Type B pancreatic cell (in vitro differentiated cells): ENCODE data around the gene CDC14B. TPM values are rescaled to one million over a fixed set of nuclear protein-coding genes. Genes with fewer than 3 reads are reported as not detected.

Experiments
- DNase-seq: peaks from one replicate; pipeline ENCODE4 v3.0.0; 2021; ENCODE audit warnings: mixed read lengths; ENCODE audit not compliant: unreplicated experiment; ENCODE audit errors: extremely low spot score
- H3K27ac Mint-ChIP-seq: 2 replicates; pipeline ENCODE4 v1.8.0; 2021; ENCODE audit warnings: mild to moderate bottlenecking, mixed read lengths
- H3K27me3 Mint-ChIP-seq: 2 replicates; pipeline ENCODE4 v1.8.0; 2021; ENCODE audit warnings: mixed read lengths
- H3K36me3 Mint-ChIP-seq: 2 replicates; pipeline ENCODE4 v1.8.0; 2021; ENCODE audit warnings: mixed read lengths
- H3K4me1 Mint-ChIP-seq: one replicate; pipeline ENCODE4 v1.8.0; 2021; ENCODE audit warnings: mixed read lengths; ENCODE audit not compliant: unreplicated experiment
- H3K4me3 Mint-ChIP-seq: 2 replicates; pipeline ENCODE4 v1.8.0; 2021; ENCODE audit warnings: mild to moderate bottlenecking, mixed read lengths
- H3K9me3 Mint-ChIP-seq: 2 replicates; pipeline ENCODE4 v1.8.0; 2021; ENCODE audit warnings: mixed read lengths
- total RNA-seq: library from RNA; stranded (reverse); gene quantifications from 2 replicates; pipeline ENCODE4 v1.2.1, GENCODE V29; 2021; ENCODE audit warnings: low replicate concordance
- TF ChIP-seq, protein P1 (sequence below): fragments of 200-600 bp; sonication (generic); conservative IDR thresholded peaks from 2 replicates; pipeline ENCODE4 v1.5.0; 2021; ENCODE audit warnings: antibody characterized with exemption, mild to moderate bottlenecking

The CDC14B gene
- total RNA-seq, 1 donor from 2014 or later: 24.8 TPM

DNA sequence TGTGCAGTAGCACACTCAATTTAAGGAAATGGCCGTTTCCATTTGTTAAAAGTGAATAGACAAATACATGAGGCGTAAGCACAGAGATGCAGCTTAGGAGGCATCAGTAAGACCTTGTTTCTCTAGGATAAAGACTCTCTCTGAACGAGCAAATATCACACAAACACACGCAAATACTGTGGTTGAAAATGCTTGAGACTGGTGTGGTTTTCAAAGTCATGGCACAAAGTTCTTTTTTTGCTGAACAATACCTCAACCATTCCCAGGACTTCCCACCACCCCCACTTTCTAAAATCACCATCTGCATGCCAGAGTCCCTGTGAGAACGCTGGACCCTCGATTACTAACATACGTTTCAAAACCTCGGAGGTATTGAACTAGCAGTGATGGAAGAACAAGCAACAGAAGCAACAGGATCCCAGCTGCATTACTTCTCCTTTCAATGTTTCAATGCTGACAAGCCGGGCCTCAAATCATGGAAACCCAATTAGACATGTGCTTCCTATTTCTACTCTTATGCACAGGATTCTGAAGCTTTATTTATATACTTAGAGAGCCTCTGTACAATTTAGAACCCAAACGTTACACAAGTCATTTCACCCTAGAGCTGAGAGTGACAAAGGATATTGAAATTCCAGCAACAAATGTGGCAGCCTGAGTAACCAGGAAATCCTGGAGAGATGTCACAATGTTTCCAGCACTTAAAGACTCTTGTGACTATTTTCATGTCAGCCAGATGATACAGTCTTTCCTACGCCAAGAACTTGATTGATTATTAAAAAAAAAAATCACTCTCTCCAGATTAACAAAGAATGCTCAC, 63.9 kb downstream of the CDC14B start:
- Mint-ChIP-seq H3K27me3 (no peaks in the 10 kb centered on the region), H3K4me3 (no peak overlapping the region), H3K4me1 (peaks cover 8% of the 10 kb centered on the region), H3K9me3 (no peaks in the 10 kb centered on the region), H3K36me3 (peaks cover 20% of the 10 kb centered on the region), H3K27ac (no peak overlapping the region)
- TF ChIP-seq, protein P1, sequence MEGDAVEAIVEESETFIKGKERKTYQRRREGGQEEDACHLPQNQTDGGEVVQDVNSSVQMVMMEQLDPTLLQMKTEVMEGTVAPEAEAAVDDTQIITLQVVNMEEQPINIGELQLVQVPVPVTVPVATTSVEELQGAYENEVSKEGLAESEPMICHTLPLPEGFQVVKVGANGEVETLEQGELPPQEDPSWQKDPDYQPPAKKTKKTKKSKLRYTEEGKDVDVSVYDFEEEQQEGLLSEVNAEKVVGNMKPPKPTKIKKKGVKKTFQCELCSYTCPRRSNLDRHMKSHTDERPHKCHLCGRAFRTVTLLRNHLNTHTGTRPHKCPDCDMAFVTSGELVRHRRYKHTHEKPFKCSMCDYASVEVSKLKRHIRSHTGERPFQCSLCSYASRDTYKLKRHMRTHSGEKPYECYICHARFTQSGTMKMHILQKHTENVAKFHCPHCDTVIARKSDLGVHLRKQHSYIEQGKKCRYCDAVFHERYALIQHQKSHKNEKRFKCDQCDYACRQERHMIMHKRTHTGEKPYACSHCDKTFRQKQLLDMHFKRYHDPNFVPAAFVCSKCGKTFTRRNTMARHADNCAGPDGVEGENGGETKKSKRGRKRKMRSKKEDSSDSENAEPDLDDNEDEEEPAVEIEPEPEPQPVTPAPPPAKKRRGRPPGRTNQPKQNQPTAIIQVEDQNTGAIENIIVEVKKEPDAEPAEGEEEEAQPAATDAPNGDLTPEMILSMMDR: no peak
- no peak for DNase-seq

DNA sequence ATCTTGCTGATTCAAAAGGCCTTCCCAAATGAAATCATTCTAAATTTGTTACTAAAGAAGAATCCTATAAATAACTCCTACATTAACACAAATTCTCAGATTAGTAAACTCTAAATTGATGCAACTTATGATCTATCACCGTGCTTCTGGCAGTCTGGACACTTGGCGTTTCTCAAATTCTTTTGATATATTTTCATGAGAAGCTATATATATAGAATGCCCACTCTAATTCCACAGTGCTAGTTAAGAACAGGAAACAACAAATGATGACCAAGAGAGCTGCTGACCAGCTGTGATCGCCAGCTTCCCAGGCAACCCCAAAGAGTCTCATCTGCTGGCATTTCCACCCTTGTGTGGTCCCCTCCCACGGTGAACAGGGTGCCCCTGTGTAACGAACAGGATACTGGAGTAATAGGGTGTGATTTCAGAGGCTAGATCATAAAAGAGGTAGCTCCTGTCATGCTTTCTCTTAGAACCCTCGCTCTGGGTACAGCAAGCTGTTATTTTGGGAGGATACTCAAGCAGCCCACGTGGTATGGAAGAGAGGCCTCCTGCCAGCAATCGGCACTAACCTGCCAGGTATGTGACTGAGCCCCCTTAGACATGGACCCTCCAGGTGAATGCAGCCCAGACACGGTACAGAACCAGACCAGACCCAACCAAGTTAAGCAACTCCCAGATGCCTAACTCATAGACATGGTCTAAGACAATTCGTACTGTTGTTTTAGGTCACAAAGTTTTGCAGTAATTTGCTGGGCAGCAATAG, 64.7 kb downstream of the CDC14B start:
- Mint-ChIP-seq H3K4me1 (peaks cover 8% of the 10 kb centered on the region), H3K27me3 (no peaks in the 10 kb centered on the region), H3K9me3 (no peaks in the 10 kb centered on the region), H3K36me3 (peaks cover 16% of the 10 kb centered on the region), H3K4me3 (no peak overlapping the region), H3K27ac (no peak overlapping the region)
- TF ChIP-seq, protein P1: no peak
- no peak for DNase-seq

DNA sequence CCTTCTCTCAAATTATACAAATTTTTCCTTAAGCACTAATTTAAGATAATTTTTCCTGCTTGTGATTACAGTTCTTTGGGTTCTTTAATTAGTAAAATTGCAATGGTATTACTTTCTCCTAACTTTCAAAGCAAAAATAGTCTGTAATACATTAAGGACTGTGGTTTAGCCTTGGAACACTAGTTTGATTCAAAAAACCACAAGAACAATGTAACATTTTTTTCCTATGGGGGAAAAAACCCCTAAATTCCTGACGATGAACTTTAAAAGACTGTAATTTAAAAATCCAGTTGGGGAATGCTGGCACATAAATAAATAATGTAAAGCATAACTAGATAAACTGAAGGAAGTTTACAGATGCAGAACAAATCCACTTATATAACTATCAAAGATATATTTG, 65.3 kb downstream of the CDC14B start:
- H3K9me3 Mint-ChIP-seq: no peaks in the 10 kb centered on the region
- no peak for DNase-seq
- peaks cover 12% of the 10 kb centered on the region for H3K36me3 Mint-ChIP-seq
- H3K4me3 Mint-ChIP-seq: no peak overlapping the region
- peaks cover 8% of the 10 kb centered on the region for H3K4me1 Mint-ChIP-seq
- no peaks in the 10 kb centered on the region for H3K27me3 Mint-ChIP-seq
- H3K27ac Mint-ChIP-seq: no peak overlapping the region
- TF ChIP-seq, protein P1: no peak

DNA sequence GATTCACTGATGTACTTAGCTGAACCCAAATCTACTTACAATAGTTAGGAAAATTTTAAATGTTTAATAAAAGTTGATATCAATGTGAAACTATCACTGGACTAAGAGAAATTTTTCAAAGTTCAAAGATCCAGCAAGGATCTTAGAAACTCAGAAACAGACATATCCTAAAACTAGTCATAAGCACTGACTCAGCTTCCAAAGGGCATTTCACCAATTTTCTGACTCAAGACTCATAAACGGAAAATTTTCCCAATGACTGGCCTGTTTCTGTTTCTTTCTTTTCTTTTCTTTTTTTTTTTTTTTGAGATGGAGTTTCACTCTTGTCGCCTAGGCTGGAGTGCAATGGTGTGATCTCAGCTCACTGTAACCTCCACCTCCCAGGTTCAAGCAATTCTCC, 66.6 kb downstream of the CDC14B start:
- no peak for DNase-seq
- no peaks in the 10 kb centered on the region for H3K27me3 Mint-ChIP-seq
- H3K27ac Mint-ChIP-seq: no peak overlapping the region
- no peak overlapping the region for H3K4me3 Mint-ChIP-seq
- TF ChIP-seq, protein P1: no peak
- H3K4me1 Mint-ChIP-seq: peaks cover 8% of the 10 kb centered on the region
- peaks cover 10% of the 10 kb centered on the region for H3K36me3 Mint-ChIP-seq
- H3K9me3 Mint-ChIP-seq: no peaks in the 10 kb centered on the region

DNA sequence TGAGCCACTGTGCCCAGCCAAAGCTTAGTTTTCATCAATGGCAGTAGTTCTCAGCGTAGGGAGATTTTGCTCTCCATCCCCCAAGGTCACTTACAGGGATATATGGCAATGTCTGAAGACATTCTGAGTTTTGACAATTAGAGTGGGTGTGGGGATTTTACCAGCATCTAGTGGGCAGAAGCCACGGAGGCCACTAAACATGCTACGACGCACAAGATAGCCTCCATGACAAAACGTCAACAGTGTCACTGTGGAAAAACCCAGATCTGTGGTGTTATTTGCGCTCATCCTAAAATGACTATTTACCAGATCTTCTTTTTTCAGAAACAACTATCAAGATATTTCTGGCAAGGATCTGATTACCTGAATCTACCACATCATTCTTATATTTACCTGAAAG, 68.2 kb downstream of the CDC14B start:
- Mint-ChIP-seq H3K27me3 (no peaks in the 10 kb centered on the region), H3K9me3 (no peaks in the 10 kb centered on the region), H3K4me1 (peaks cover 8% of the 10 kb centered on the region), H3K36me3 (peaks cover 10% of the 10 kb centered on the region), H3K27ac (no peak overlapping the region), H3K4me3 (no peak overlapping the region)
- DNase-seq: no peak
- TF ChIP-seq, protein P1: no peak
